ENCODE measurements around the gene ERP44.

ERP44 gene

GRCh38 chr9:100131875-100132430 lies 33.2 kb upstream of the ERP44 start:
- no peak overlapping the region for H3K27ac ChIP-seq (replicated peaks)
- no peak for TF ChIP-seq GABPA (IDR thresholded peaks at IDR 0.05; ENCODE audit: low read depth)
- TF ChIP-seq, protein P1, sequence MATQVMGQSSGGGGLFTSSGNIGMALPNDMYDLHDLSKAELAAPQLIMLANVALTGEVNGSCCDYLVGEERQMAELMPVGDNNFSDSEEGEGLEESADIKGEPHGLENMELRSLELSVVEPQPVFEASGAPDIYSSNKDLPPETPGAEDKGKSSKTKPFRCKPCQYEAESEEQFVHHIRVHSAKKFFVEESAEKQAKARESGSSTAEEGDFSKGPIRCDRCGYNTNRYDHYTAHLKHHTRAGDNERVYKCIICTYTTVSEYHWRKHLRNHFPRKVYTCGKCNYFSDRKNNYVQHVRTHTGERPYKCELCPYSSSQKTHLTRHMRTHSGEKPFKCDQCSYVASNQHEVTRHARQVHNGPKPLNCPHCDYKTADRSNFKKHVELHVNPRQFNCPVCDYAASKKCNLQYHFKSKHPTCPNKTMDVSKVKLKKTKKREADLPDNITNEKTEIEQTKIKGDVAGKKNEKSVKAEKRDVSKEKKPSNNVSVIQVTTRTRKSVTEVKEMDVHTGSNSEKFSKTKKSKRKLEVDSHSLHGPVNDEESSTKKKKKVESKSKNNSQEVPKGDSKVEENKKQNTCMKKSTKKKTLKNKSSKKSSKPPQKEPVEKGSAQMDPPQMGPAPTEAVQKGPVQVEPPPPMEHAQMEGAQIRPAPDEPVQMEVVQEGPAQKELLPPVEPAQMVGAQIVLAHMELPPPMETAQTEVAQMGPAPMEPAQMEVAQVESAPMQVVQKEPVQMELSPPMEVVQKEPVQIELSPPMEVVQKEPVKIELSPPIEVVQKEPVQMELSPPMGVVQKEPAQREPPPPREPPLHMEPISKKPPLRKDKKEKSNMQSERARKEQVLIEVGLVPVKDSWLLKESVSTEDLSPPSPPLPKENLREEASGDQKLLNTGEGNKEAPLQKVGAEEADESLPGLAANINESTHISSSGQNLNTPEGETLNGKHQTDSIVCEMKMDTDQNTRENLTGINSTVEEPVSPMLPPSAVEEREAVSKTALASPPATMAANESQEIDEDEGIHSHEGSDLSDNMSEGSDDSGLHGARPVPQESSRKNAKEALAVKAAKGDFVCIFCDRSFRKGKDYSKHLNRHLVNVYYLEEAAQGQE (IDR thresholded peaks at IDR 0.05; ENCODE audit: insufficient replicate concordance, low read depth), result no peak
- no peak for TF ChIP-seq CTCF (IDR thresholded peaks at IDR 0.05; ENCODE audit: insufficient read depth, low read length)
- H3K27me3 ChIP-seq (ENCODE audit: insufficient read depth, poor library complexity, severe bottlenecking), result no peaks in the 10 kb centered on the region
- DNase-seq (ENCODE audit: low read depth in 1 of 2, low spot score in 1 of 2), result no peak
- no peak overlapping the region for H3K4me3 ChIP-seq (replicated peaks; ENCODE audit: insufficient read depth, low read length)

GRCh38 chr9:100131216-100131615 lies 32.4 kb upstream of the ERP44 start:
- TF ChIP-seq SPI1 (IDR thresholded peaks at IDR 0.05; ENCODE audit: borderline replicate concordance, low read depth) (no peak), GABPA (IDR thresholded peaks at IDR 0.05; ENCODE audit: low read depth) (no peak), POLR2AphosphoS5 (IDR thresholded peaks at IDR 0.05; ENCODE audit: low read depth) (no peak), CTCF (IDR thresholded peaks at IDR 0.05; ENCODE audit: insufficient read depth, low read length) (no peak)
- TF ChIP-seq, protein P1 (IDR thresholded peaks at IDR 0.05; ENCODE audit: insufficient replicate concordance, low read depth), result no peak
- Histone ChIP-seq H3K4me3 (replicated peaks; ENCODE audit: insufficient read depth, low read length) (no peak overlapping the region), H3K27me3 (ENCODE audit: insufficient read depth, poor library complexity, severe bottlenecking) (no peaks in the 10 kb centered on the region), H3K27ac (replicated peaks) (no peak overlapping the region)
- DNase-seq (ENCODE audit: low read depth in 1 of 2, low spot score in 1 of 2), result no peak

DNA sequence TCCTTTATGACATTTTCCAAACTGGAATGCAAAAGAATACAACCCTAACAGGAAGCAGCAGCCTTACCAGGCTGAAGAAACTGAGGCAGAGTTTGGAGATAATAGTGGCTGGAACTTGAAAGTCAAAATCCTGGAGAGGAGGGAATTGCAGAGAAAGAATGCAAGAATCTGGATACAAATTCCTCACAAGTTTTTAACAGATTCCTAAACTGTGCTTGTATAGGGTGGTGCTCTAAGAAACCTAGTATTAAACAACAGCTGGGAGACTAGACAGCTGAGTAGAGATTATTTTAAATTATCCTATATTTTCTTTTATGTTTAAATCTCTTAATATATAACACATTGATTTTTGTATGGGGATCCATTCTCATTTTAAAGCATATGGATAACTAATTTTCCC lies 31.0 kb upstream of the ERP44 start:
- Histone ChIP-seq H3K27ac (replicated peaks) (no peak overlapping the region), H3K4me3 (replicated peaks; ENCODE audit: insufficient read depth, low read length) (no peak overlapping the region), H3K27me3 (ENCODE audit: insufficient read depth, poor library complexity, severe bottlenecking) (no peaks in the 10 kb centered on the region)
- no peak for TF ChIP-seq SPI1 (IDR thresholded peaks at IDR 0.05; ENCODE audit: borderline replicate concordance, low read depth)
- no peak for TF ChIP-seq GABPA (IDR thresholded peaks at IDR 0.05; ENCODE audit: low read depth)
- no peak for TF ChIP-seq POLR2AphosphoS5 (IDR thresholded peaks at IDR 0.05; ENCODE audit: low read depth)
- TF ChIP-seq CTCF (IDR thresholded peaks at IDR 0.05; ENCODE audit: insufficient read depth, low read length), result no peak
- TF ChIP-seq, protein P1 (IDR thresholded peaks at IDR 0.05; ENCODE audit: insufficient replicate concordance, low read depth), result no peak
- no peak for DNase-seq (ENCODE audit: low read depth in 1 of 2, low spot score in 1 of 2)
